Measurements from ENCODE around the gene KCNJ16.
"Not testable (repeated sequence)": the region's sequence is repeated elsewhere in the genome, so short reads cannot be mapped to it uniquely, and the experiment has no call there.

KCNJ16 gene

DNA sequence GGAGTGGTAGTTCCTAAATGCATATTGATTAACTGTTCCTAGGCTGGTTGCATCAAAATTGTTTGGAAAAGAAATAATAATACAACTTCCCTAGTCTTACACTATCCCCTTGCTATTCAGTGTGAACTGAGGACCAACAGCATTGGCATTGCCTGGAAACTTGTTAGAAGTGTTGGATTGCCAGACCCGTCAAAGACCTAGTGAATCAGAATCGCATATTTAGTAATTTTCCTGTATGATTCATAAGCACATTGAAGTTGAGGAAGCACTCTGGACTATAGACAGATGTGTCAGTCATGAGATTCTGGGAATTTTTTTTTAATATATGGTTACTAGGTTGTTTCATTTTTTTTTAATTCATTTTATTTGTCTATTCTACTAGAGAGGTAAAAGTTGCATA is 34.7 kb upstream of the KCNJ16 start:
- H3K23ac ChIP-seq (ENCODE audit: low read depth, low read length, poor library complexity), result no peak overlapping the region
- no CpG with 5 or more reads among the region's 2 CpGs for WGBS, 2 donors (ENCODE audit: extremely low coverage in 2 of 2, insufficient read length in 2 of 2, insufficient replicate concordance in 1 of 2)
- H3K18ac ChIP-seq (ENCODE audit: low read length), result no peak overlapping the region
- H3K4ac ChIP-seq (ENCODE audit: low read length), result no peak overlapping the region
- H4K8ac ChIP-seq (ENCODE audit: low read depth, low read length), result no peak overlapping the region
- no peak overlapping the region for H2BK12ac ChIP-seq (ENCODE audit: low read length)
- no peak overlapping the region for H2BK120ac ChIP-seq (ENCODE audit: low read depth, low read length)
- H3K9ac ChIP-seq (ENCODE audit: low read depth, low read length, poor library complexity), result no peak overlapping the region
- no peaks in the 10 kb centered on the region for H3K36me3 ChIP-seq (replicated peaks in 1 of 2; ENCODE audit: control insufficient read depth in 2 of 2, insufficient read depth in 2 of 2, low read length in 2 of 2)
- no peak overlapping the region for H2AK5ac ChIP-seq (ENCODE audit: low read depth, low read length)
- no peak overlapping the region for H2AFZ ChIP-seq (ENCODE audit: low read length)
- no peak overlapping the region for H3K14ac ChIP-seq (ENCODE audit: low read length)
- H2BK5ac ChIP-seq (ENCODE audit: low read length), result no peak overlapping the region
- no peak for DNase-seq (ENCODE audit: low spot score)
- H4K91ac ChIP-seq (ENCODE audit: low read depth, low read length, poor library complexity), result no peak overlapping the region
- no peaks in the 10 kb centered on the region for H3K4me1 ChIP-seq (ENCODE audit: control insufficient read depth in 2 of 2, insufficient read depth in 1 of 2, low read depth in 1 of 2, low read length in 2 of 2)
- H3K27ac ChIP-seq (replicated peaks; ENCODE audit: low read length), result no peak overlapping the region
- H2BK15ac ChIP-seq (ENCODE audit: low read length), result no peak overlapping the region
- H3K4me2 ChIP-seq (ENCODE audit: insufficient read depth, low read length, poor library complexity, severe bottlenecking), result no peak overlapping the region
- no peaks in the 10 kb centered on the region for H3K9me3 ChIP-seq (replicated peaks in 1 of 2; ENCODE audit: control insufficient read depth in 2 of 2, insufficient read depth in 1 of 2, low read depth in 1 of 2, low read length in 2 of 2)
- H3K4me3 ChIP-seq (ENCODE audit: low read length in 2 of 2), result no peak overlapping the region
- no peaks in the 10 kb centered on the region for H3K79me1 ChIP-seq (ENCODE audit: low read depth, low read length)
- no peaks in the 10 kb centered on the region for H3K27me3 ChIP-seq (ENCODE audit: control insufficient read depth in 3 of 3, insufficient read depth in 3 of 3, low read depth in 1 of 3, low read length in 3 of 3)

DNA sequence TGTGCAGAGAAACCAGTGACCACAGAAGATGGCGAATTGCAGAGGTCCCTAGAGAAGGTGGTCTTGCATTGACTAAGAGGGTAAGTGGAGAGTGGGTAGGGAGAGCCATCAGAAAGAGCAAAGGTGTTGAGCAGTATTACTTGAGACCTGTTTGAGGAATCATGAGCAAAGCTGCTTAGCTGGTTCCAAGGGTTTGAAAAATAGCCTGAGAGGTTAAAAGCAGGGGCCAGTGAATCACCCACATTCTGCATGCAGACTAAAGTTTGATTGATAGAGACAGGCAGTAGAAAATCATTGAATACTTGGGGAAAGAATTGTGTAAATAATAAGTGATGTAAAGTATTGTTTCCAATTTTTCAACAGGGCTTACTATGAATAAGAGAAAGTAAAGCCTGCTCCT is 34.0 kb upstream of the KCNJ16 start:
- Histone ChIP-seq H2BK15ac (ENCODE audit: low read length) (no peak overlapping the region), H3K36me3 (replicated peaks in 1 of 2; ENCODE audit: control insufficient read depth in 2 of 2, insufficient read depth in 2 of 2, low read length in 2 of 2) (no peaks in the 10 kb centered on the region), H3K23ac (ENCODE audit: low read depth, low read length, poor library complexity) (no peak overlapping the region), H3K9me3 (replicated peaks in 1 of 2; ENCODE audit: control insufficient read depth in 2 of 2, insufficient read depth in 1 of 2, low read depth in 1 of 2, low read length in 2 of 2) (no peaks in the 10 kb centered on the region), H3K4me3 (ENCODE audit: low read length in 2 of 2) (no peak overlapping the region), H3K4me1 (ENCODE audit: control insufficient read depth in 2 of 2, insufficient read depth in 1 of 2, low read depth in 1 of 2, low read length in 2 of 2) (no peaks in the 10 kb centered on the region), H3K27me3 (ENCODE audit: control insufficient read depth in 3 of 3, insufficient read depth in 3 of 3, low read depth in 1 of 3, low read length in 3 of 3) (no peaks in the 10 kb centered on the region), H3K4ac (ENCODE audit: low read length) (no peak overlapping the region), H2AFZ (ENCODE audit: low read length) (no peak overlapping the region), H2BK12ac (ENCODE audit: low read length) (no peak overlapping the region), H3K27ac (replicated peaks; ENCODE audit: low read length) (no peak overlapping the region), H3K9ac (ENCODE audit: low read depth, low read length, poor library complexity) (no peak overlapping the region), H2AK5ac (ENCODE audit: low read depth, low read length) (no peak overlapping the region), H2BK5ac (ENCODE audit: low read length) (no peak overlapping the region), H3K14ac (ENCODE audit: low read length) (no peak overlapping the region), H4K8ac (ENCODE audit: low read depth, low read length) (no peak overlapping the region), H4K91ac (ENCODE audit: low read depth, low read length, poor library complexity) (no peak overlapping the region), H3K79me1 (ENCODE audit: low read depth, low read length) (no peaks in the 10 kb centered on the region), H3K4me2 (ENCODE audit: insufficient read depth, low read length, poor library complexity, severe bottlenecking) (no peak overlapping the region), H2BK120ac (ENCODE audit: low read depth, low read length) (no peak overlapping the region), H3K18ac (ENCODE audit: low read length) (no peak overlapping the region)
- no peak for DNase-seq (ENCODE audit: low spot score)
- WGBS, 2 donors (ENCODE audit: extremely low coverage in 2 of 2, insufficient read length in 2 of 2, insufficient replicate concordance in 1 of 2), result no CpG with 5 or more reads among the region's 1 CpG

DNA sequence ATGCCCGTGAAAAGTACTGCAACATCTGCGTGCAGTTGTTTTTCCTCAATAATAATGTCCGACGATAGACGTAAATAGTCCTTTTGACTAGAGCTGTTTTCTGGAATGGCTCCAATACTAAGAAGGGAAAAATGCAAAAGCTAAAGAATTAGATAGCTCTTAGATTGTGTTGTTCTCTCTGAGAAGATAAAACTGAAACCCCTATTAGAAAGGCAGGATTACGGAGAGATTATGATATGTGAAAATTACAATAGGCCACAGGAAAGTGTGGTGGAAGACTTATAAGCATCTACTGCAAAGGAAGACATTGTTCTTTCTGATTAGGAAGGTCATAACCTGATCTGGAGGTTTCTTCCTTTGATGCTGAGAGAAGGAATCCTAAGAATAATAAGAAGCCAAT is 33.5 kb upstream of the KCNJ16 start:
- no peak overlapping the region for H2BK15ac ChIP-seq (ENCODE audit: low read length)
- no peaks in the 10 kb centered on the region for H3K79me1 ChIP-seq (ENCODE audit: low read depth, low read length)
- H2BK120ac ChIP-seq (ENCODE audit: low read depth, low read length), result no peak overlapping the region
- H4K91ac ChIP-seq (ENCODE audit: low read depth, low read length, poor library complexity), result no peak overlapping the region
- no peaks in the 10 kb centered on the region for H3K4me1 ChIP-seq (ENCODE audit: control insufficient read depth in 2 of 2, insufficient read depth in 1 of 2, low read depth in 1 of 2, low read length in 2 of 2)
- no peak overlapping the region for H3K4me2 ChIP-seq (ENCODE audit: insufficient read depth, low read length, poor library complexity, severe bottlenecking)
- no peak overlapping the region for H4K8ac ChIP-seq (ENCODE audit: low read depth, low read length)
- DNase-seq (ENCODE audit: low spot score), result no peak
- no peak overlapping the region for H2BK5ac ChIP-seq (ENCODE audit: low read length)
- H3K9me3 ChIP-seq (replicated peaks in 1 of 2; ENCODE audit: control insufficient read depth in 2 of 2, insufficient read depth in 1 of 2, low read depth in 1 of 2, low read length in 2 of 2), result no peaks in the 10 kb centered on the region
- H2AK5ac ChIP-seq (ENCODE audit: low read depth, low read length), result no peak overlapping the region
- WGBS, 2 donors (ENCODE audit: extremely low coverage in 2 of 2, insufficient read length in 2 of 2, insufficient replicate concordance in 1 of 2), result no CpG with 5 or more reads among the region's 6 CpGs
- H3K9ac ChIP-seq (ENCODE audit: low read depth, low read length, poor library complexity), result no peak overlapping the region
- no peak overlapping the region for H3K4ac ChIP-seq (ENCODE audit: low read length)
- H3K23ac ChIP-seq (ENCODE audit: low read depth, low read length, poor library complexity), result no peak overlapping the region
- H3K14ac ChIP-seq (ENCODE audit: low read length), result no peak overlapping the region
- H3K27me3 ChIP-seq (ENCODE audit: control insufficient read depth in 3 of 3, insufficient read depth in 3 of 3, low read depth in 1 of 3, low read length in 3 of 3), result no peaks in the 10 kb centered on the region
- H2AFZ ChIP-seq (ENCODE audit: low read length), result no peak overlapping the region
- no peak overlapping the region for H3K18ac ChIP-seq (ENCODE audit: low read length)
- no peaks in the 10 kb centered on the region for H3K36me3 ChIP-seq (replicated peaks in 1 of 2; ENCODE audit: control insufficient read depth in 2 of 2, insufficient read depth in 2 of 2, low read length in 2 of 2)
- H3K27ac ChIP-seq (replicated peaks; ENCODE audit: low read length), result no peak overlapping the region
- no peak overlapping the region for H3K4me3 ChIP-seq (ENCODE audit: low read length in 2 of 2)
- H2BK12ac ChIP-seq (ENCODE audit: low read length), result no peak overlapping the region

DNA sequence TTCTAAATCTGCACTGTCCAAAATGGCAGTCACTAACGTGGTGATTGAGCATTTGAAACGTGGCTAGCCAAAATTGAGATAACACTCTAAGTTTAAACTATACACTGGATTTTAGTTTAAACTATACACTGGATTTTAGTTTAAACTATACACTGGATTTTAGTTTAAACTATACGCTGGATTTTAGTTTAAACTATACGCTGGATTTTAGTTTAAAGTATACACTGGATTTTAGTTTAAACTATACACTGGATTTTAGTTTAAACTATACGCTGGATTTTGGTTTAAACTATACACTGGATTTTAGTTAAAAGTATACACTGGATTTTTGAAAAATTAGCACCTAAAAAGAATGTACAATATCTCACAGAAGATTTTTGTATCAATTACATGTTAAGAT is 29.2 kb upstream of the KCNJ16 start:
- no CpG with 5 or more reads among the region's 5 CpGs for WGBS, 2 donors (ENCODE audit: extremely low coverage in 2 of 2, insufficient read length in 2 of 2, insufficient replicate concordance in 1 of 2)
- H3K27ac ChIP-seq (replicated peaks; ENCODE audit: low read length); H4K8ac ChIP-seq (ENCODE audit: low read depth, low read length); DNase-seq (ENCODE audit: low spot score); H3K36me3 ChIP-seq (replicated peaks in 1 of 2; ENCODE audit: control insufficient read depth in 2 of 2, insufficient read depth in 2 of 2, low read length in 2 of 2); H3K79me1 ChIP-seq (ENCODE audit: low read depth, low read length); H2BK15ac ChIP-seq (ENCODE audit: low read length); H2AFZ ChIP-seq (ENCODE audit: low read length); H3K23ac ChIP-seq (ENCODE audit: low read depth, low read length, poor library complexity); H4K91ac ChIP-seq (ENCODE audit: low read depth, low read length, poor library complexity); H2BK120ac ChIP-seq (ENCODE audit: low read depth, low read length); H3K4me1 ChIP-seq (ENCODE audit: control insufficient read depth in 2 of 2, insufficient read depth in 1 of 2, low read depth in 1 of 2, low read length in 2 of 2); H2AK5ac ChIP-seq (ENCODE audit: low read depth, low read length); H3K14ac ChIP-seq (ENCODE audit: low read length); H3K9me3 ChIP-seq (replicated peaks in 1 of 2; ENCODE audit: control insufficient read depth in 2 of 2, insufficient read depth in 1 of 2, low read depth in 1 of 2, low read length in 2 of 2); H3K4me3 ChIP-seq (ENCODE audit: low read length in 2 of 2); H3K4me2 ChIP-seq (ENCODE audit: insufficient read depth, low read length, poor library complexity, severe bottlenecking); H3K27me3 ChIP-seq (ENCODE audit: control insufficient read depth in 3 of 3, insufficient read depth in 3 of 3, low read depth in 1 of 3, low read length in 3 of 3); H3K4ac ChIP-seq (ENCODE audit: low read length); H2BK12ac ChIP-seq (ENCODE audit: low read length); H2BK5ac ChIP-seq (ENCODE audit: low read length); H3K18ac ChIP-seq (ENCODE audit: low read length); H3K9ac ChIP-seq (ENCODE audit: low read depth, low read length, poor library complexity): not testable (repeated sequence)
